Fibroblast of mammary gland (primary cell): ENCODE data around the gene DUSP7.

ENCODE experiments used
- DNase-seq: peaks from one replicate; pipeline ENCODE4 v3.0.0-alpha.2; 2010; ENCODE audit warnings: low read depth
- H3K4me3 ChIP-seq: 2 replicates; pipeline ENCODE4 v1.5.1; 2011; ENCODE audit warnings: low read depth, mild to moderate bottlenecking, low read length, moderate library complexity; ENCODE audit not compliant: control insufficient read depth
- TF ChIP-seq, protein P1 (sequence below): conservative IDR thresholded peaks from 2 replicates; pipeline ENCODE4 v1.5.1; 2011; ENCODE audit warnings: low read depth, low read length, inconsistent platforms; ENCODE audit not compliant: control insufficient read depth, insufficient read depth

The DUSP7 gene, protein sequence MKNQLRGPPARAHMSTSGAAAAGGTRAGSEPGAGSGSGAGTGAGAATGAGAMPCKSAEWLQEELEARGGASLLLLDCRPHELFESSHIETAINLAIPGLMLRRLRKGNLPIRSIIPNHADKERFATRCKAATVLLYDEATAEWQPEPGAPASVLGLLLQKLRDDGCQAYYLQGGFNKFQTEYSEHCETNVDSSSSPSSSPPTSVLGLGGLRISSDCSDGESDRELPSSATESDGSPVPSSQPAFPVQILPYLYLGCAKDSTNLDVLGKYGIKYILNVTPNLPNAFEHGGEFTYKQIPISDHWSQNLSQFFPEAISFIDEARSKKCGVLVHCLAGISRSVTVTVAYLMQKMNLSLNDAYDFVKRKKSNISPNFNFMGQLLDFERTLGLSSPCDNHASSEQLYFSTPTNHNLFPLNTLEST

DNA sequence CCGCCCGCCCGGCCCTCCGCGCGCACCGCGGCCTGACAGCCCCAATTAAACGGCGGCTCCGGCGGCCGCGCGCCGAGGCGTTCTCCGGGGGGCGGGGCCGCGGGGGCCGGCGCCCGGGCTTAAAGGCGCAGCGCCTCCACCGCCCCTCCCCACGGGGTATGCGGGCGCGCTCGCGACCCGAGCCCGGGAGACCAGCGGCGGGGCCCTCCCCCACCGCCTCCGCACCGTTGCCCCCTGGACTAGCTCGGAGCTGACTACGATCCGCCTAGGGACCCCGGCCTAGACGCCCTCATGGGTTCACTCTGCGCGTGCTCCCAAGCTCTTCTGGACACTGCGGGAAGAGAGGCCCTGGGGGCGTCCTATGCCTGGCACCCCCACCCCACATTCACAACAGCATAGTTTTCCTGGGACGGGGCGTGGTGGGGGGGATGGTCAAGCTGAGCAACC is at the start of gene DUSP7:
TSS of gene DUSP7 (minus strand) at position 51 of the 447 bp plus-strand sequence. CDS start 205 bp downstream, outside the sequence.
- TF ChIP-seq, protein P1, sequence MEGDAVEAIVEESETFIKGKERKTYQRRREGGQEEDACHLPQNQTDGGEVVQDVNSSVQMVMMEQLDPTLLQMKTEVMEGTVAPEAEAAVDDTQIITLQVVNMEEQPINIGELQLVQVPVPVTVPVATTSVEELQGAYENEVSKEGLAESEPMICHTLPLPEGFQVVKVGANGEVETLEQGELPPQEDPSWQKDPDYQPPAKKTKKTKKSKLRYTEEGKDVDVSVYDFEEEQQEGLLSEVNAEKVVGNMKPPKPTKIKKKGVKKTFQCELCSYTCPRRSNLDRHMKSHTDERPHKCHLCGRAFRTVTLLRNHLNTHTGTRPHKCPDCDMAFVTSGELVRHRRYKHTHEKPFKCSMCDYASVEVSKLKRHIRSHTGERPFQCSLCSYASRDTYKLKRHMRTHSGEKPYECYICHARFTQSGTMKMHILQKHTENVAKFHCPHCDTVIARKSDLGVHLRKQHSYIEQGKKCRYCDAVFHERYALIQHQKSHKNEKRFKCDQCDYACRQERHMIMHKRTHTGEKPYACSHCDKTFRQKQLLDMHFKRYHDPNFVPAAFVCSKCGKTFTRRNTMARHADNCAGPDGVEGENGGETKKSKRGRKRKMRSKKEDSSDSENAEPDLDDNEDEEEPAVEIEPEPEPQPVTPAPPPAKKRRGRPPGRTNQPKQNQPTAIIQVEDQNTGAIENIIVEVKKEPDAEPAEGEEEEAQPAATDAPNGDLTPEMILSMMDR, result no peak
- DNase-seq, result peak; percentile 39
- H3K4me3 ChIP-seq, result peak within 1 kb of the TSS; percentile 86

DNA sequence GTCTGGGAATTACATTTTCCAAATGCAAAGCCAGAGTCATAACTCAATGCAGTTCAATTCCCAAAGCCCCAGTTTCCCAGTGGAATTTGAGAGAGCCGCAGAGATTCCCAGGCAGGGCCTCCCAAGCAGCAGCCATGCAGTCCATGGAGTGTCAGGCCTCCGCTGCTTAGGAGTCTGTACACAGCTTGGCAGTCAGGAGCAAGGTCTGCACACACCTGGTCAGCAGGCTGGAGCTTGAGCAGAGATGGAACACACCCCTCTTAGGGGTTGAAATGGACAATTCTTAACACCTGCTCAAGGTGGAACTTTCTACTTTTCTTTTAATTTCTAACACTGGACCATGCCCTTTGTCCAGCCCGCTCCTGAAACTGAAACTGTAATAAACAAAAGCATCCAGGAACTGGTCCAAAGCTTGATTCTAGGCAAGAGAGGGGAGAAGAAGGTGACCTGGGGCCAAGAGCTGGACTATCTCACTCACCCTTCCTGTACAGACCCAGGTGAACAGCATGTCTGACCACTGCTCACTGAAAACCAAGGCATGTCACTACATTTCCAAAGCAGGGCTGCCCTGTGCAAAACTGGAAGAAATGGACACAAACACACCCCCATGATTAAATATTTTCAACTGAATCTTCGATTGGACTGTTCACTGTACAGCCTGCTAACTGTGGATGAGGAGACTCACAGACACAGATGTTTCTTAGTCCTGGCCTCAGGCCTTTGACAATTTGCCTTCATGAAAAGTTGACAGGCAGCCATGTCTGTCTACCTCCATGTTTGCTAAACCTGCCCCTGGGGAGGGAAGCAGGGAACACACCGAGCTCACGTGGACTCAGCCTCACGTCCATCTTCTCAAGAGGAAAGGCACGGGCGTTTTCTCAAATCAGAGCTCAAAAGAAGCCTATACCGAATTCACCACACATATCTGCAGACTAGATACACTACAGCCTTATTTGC is 48.6 kb upstream of the DUSP7 start:
- TF ChIP-seq, protein P1, result no peak
- no peak for DNase-seq
- H3K4me3 ChIP-seq, result no peak overlapping the region

- TF ChIP-seq, protein P1, result no peak
- DNase-seq, result no peak
- H3K4me3 ChIP-seq, result no peak overlapping the region
Observed at GRCh38 chr3:52102934-52103333, 46.6 kb upstream of the DUSP7 start.

DNA sequence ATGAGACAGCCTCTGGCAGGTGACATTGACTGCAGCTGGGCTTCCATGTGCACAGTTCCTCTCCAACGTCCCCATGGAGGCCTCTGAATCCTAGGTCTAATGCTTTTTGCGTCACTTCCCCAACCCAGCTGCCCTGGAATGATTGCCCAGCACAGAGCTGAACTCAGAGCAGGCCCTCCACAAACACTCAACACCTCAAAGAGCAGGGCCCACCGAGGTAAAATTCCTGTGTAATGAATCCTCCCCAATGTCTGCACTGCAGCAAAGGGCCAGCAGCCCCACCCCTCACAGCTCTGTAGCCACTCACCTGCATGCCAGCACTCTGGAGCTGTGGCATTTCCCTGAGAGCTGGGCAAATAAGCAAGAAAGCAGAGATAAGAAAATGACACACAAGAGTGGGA is 42.6 kb upstream of the DUSP7 start:
- no peak overlapping the region for H3K4me3 ChIP-seq
- TF ChIP-seq, protein P1, result no peak
- no peak for DNase-seq

GRCh38 chr3:52097851-52098507 is 41.6 kb upstream of the DUSP7 start:
- TF ChIP-seq, protein P1, result no peak
- H3K4me3 ChIP-seq, result no peak overlapping the region
- no peak for DNase-seq
